Sigmoid colon (tissue), 7 donors: ENCODE results near the gene MYH9. TPM values are rescaled to one million over a fixed set of nuclear protein-coding genes. Genes with fewer than 3 reads are reported as not detected.

Experiments
- DNase-seq: peaks from one replicate; pipeline ENCODE4 v3.0.0-alpha.2; 2019
- H3K27ac ChIP-seq, 4 donors: fragments of 200-600 bp; sonication (generic); one replicate each; pipeline ENCODE4 v1.5.1; 2016 to 2019; ENCODE audit warnings: mild to moderate bottlenecking in 1 of 4
- H3K27me3 ChIP-seq, 3 donors: fragments of 200-600 bp; sonication (generic); one replicate each; pipeline ENCODE4 v1.5.1; 2019; ENCODE audit warnings: mild to moderate bottlenecking in 1 of 3
- H3K36me3 ChIP-seq, 4 donors: fragments of 200-600 bp; sonication (generic); one replicate each; pipeline ENCODE4 v1.5.1; 2016 to 2019
- H3K4me1 ChIP-seq, 4 donors: fragments of 200-600 bp; sonication (generic); one replicate each; pipeline ENCODE4 v1.5.1; 2017 to 2019
- H3K4me3 ChIP-seq, 4 donors: fragments of 200-600 bp; sonication (generic); one replicate each; pipeline ENCODE4 v1.5.1; 2017 to 2019; ENCODE audit warnings: mild to moderate bottlenecking in 2 of 4, moderate library complexity in 1 of 4
- H3K9me3 ChIP-seq, 4 donors: fragments of 200-600 bp in 3 of 4; sonication (generic) in 3 of 4; one replicate each; pipeline versions ENCODE4 v1.5.1 to v1.6.1; 2013 to 2019
- CTCF ChIP-seq, 4 experiments: fragments of 450-650 bp in 3 of 4; fragments of 200-600 bp in 1 of 4; IDR thresholded peaks; one replicate each; pipeline ENCODE4 v1.5.1; 2016 to 2019; ENCODE audit warnings: antibody characterized with exemption in 4 of 4, mild to moderate bottlenecking in 3 of 4, moderate library complexity in 2 of 4
- EP300 ChIP-seq, 4 donors: sonication (generic); formaldehyde crosslinking; IDR thresholded peaks; one replicate each; pipeline ENCODE4 v1.6.1; 2017; ENCODE audit warnings: antibody characterized with exemption in 4 of 4
- POLR2A ChIP-seq, 2 donors: fragments of 450-650 bp; IDR thresholded peaks; one replicate each; pipeline ENCODE4 v1.6.1; 2016; ENCODE audit warnings: antibody characterized with exemption in 2 of 2, mild to moderate bottlenecking in 2 of 2, moderate library complexity in 2 of 2
- POLR2AphosphoS5 ChIP-seq, 4 donors: sonication (generic); formaldehyde crosslinking; IDR thresholded peaks; one replicate each; pipeline ENCODE4 v1.6.1; 2017; ENCODE audit warnings: antibody characterized with exemption in 4 of 4
- WGBS, 2 donors: extraction: QIAGEN DNeasy Blood & Tissue Kit; methylation state at CpG; one replicate each; pipeline ENCODE4 v1.1.7; 2013; 5-methylcytosine and 5-hydroxymethylcytosine counted together
- intact Hi-C: fragments of 100-400 bp; cut with DNase I; formaldehyde crosslinking; loops from one replicate; pipeline ENCODE4 v1.15.1; 2023
- polyA plus RNA-seq, 3 donors: library from polyadenylated mRNA; stranded (reverse); fragments of 200-250 nt; gene quantifications; one replicate each; pipeline ENCODE4 v1.2.3, GENCODE V29; 2013
- total RNA-seq, 4 donors: library from RNA; depleted of rRNA; stranded (reverse); fragments of >200 nt; gene quantifications; one replicate each; pipeline ENCODE4 v1.1.0, GENCODE V29; 2016
- donor health status: healthy with polysubstance abuse.
- donor health status: Bipolar disorder and iron deficiency.
- donor health status: healthy.

The MYH9 gene
- total and polyA plus RNA-seq, 7 donors, result 63.7 to 307 (median 182) TPM

GRCh38 chr22:36311386-36312085 is 76.2 kb downstream of the MYH9 start:
- DNase-seq, result no peak
- Histone ChIP-seq H3K4me3 (no peak overlapping the region), H3K36me3 (peaks cover 70 to 100% (median 90%) of the 10 kb centered on the region in 4 donors), H3K4me1 (peaks cover 0 to 30% (median 9%) of the 10 kb centered on the region in 4 donors), H3K9me3 (no peaks in the 10 kb centered on the region), H3K27me3 (no peaks in the 10 kb centered on the region), H3K27ac (peak overlapping the region; percentile 58 to 100 (median 88))
- TF ChIP-seq EP300 (IDR thresholded peaks at IDR 0.05), result no peak
- no peak for TF ChIP-seq POLR2AphosphoS5 (IDR thresholded peaks at IDR 0.05)
- TF ChIP-seq POLR2A (IDR thresholded peaks at IDR 0.05), result no peak
- no peak for TF ChIP-seq CTCF (IDR thresholded peaks at IDR 0.05)
- WGBS, 2 donors, result 74 to 85% methylated on average over 18 of the region's 18 CpGs
- intact Hi-C loops, result no loop called here

- TF ChIP-seq CTCF (IDR thresholded peaks at IDR 0.05) (no peak), POLR2AphosphoS5 (IDR thresholded peaks at IDR 0.05) (peak in 1 of 4 donors; percentile 23), POLR2A (IDR thresholded peaks at IDR 0.05) (no peak), EP300 (IDR thresholded peaks at IDR 0.05) (no peak)
- WGBS, 2 donors, result 93 to 97% methylated on average over 17 of the region's 17 CpGs
- Histone ChIP-seq H3K27ac (peak overlapping the region; percentile 77 to 100 (median 89)), H3K9me3 (no peaks in the 10 kb centered on the region), H3K4me3 (no peak overlapping the region), H3K27me3 (no peaks in the 10 kb centered on the region), H3K36me3 (peaks cover 77 to 100% (median 93%) of the 10 kb centered on the region in 4 donors), H3K4me1 (peaks cover 0 to 51% (median 35%) of the 10 kb centered on the region in 4 donors)
- intact Hi-C loops, result no loop called here
- DNase-seq, result no peak
Observed at GRCh38 chr22:36308880-36309279, 78.9 kb downstream of the MYH9 start.

GRCh38 chr22:36306227-36306626 is 81.5 kb downstream of the MYH9 start:
- Histone ChIP-seq H3K27me3 (no peaks in the 10 kb centered on the region), H3K4me1 (peaks cover 0 to 65% (median 59%) of the 10 kb centered on the region in 4 donors), H3K27ac (peak overlapping the region; percentile 77 to 100 (median 89)), H3K4me3 (no peak overlapping the region), H3K36me3 (peaks cover 60 to 100% (median 92%) of the 10 kb centered on the region in 4 donors), H3K9me3 (no peaks in the 10 kb centered on the region)
- intact Hi-C loops, result no loop called here
- 87 to 90% methylated on average over 18 of the region's 18 CpGs for WGBS, 2 donors
- no peak for TF ChIP-seq POLR2AphosphoS5 (IDR thresholded peaks at IDR 0.05)
- no peak for TF ChIP-seq POLR2A (IDR thresholded peaks at IDR 0.05)
- TF ChIP-seq EP300 (IDR thresholded peaks at IDR 0.05), result no peak
- DNase-seq, result no peak

GRCh38 chr22:36305813-36306212 is 82.0 kb downstream of the MYH9 start:
- Histone ChIP-seq H3K27ac (peak overlapping the region; percentile 77 to 100 (median 89)), H3K4me3 (no peak overlapping the region), H3K9me3 (no peaks in the 10 kb centered on the region), H3K36me3 (peaks cover 60 to 100% (median 92%) of the 10 kb centered on the region in 4 donors), H3K4me1 (peaks cover 0 to 69% (median 63%) of the 10 kb centered on the region in 4 donors), H3K27me3 (no peaks in the 10 kb centered on the region)
- WGBS, 2 donors, result 91 to 94% methylated on average over 19 of the region's 19 CpGs
- DNase-seq, result no peak
- intact Hi-C loops, result no loop called here
- TF ChIP-seq EP300 (IDR thresholded peaks at IDR 0.05), result no peak
- peak in 2 of 4 donors; percentile 23 to 28 for TF ChIP-seq POLR2AphosphoS5 (IDR thresholded peaks at IDR 0.05)

GRCh38 chr22:36304429-36304828 is 83.3 kb downstream of the MYH9 start:
- WGBS, 2 donors, result 65 to 78% methylated on average over 10 of the region's 10 CpGs
- peak overlapping the region; percentile 77 to 100 (median 89) for H3K27ac ChIP-seq
- peaks cover 0 to 79% (median 69%) of the 10 kb centered on the region in 4 donors for H3K4me1 ChIP-seq
- peaks cover 64 to 100% (median 94%) of the 10 kb centered on the region in 4 donors for H3K36me3 ChIP-seq
- no peak overlapping the region for H3K4me3 ChIP-seq
- no peaks in the 10 kb centered on the region for H3K9me3 ChIP-seq
- DNase-seq, result no peak
- H3K27me3 ChIP-seq, result no peaks in the 10 kb centered on the region
- TF ChIP-seq CTCF (IDR thresholded peaks at IDR 0.05), result no peak
- TF ChIP-seq POLR2AphosphoS5 (IDR thresholded peaks at IDR 0.05), result peak in 1 of 4 donors; percentile 9
- no peak for TF ChIP-seq EP300 (IDR thresholded peaks at IDR 0.05)
- intact Hi-C loops, result loop anchor here (1.0 kb wide), 1 partner anchor 167 kb away; no protein-coding TSS in a partner anchor
